ENCODE data around the gene PHIP. TPM values are rescaled to one million over a fixed set of nuclear protein-coding genes. Genes with fewer than 3 reads are reported as not detected.

Gene PHIP
- total RNA-seq, 1 donor from 2014 or later, result 29.6 TPM

DNA sequence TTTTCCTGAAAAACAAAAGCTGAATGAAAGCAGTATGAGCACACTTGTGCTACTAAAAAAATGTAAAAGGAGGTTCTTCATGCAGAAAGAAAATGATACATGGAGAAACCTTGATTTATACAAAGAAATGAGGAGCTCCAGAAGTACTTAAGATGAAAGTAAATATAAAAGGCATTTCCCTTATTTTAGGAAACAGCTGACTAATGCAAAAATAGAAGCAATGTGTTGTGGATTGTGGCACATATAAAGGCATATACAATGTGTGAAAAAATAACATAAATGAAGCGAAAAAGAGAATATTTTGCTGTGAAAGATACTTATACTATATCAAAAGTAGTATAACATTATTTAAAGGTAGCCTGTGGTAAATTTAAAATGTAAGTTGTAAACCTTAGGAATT, 41.2 kb upstream of the PHIP start:
- H3K9me3 Mint-ChIP-seq (ENCODE audit: unreplicated experiment), result no peaks in the 10 kb centered on the region
- Histone ChIP-seq H3K36me3 (ENCODE audit: insufficient read depth, low read length) (no peaks in the 10 kb centered on the region), H3K79me2 (ENCODE audit: insufficient read depth, low read length) (no peaks in the 10 kb centered on the region), H2AFZ (ENCODE audit: low read depth, low read length) (no peak overlapping the region), H3K27ac (ENCODE audit: low read depth, low read length) (no peak overlapping the region), H3K4me1 (ENCODE audit: insufficient read depth, low read length) (no peaks in the 10 kb centered on the region), H3K9me3 (ENCODE audit: insufficient read depth, low read depth, low read length) (no peaks in the 10 kb centered on the region), H3K27me3 (ENCODE audit: insufficient read depth, low read length) (no peaks in the 10 kb centered on the region), H3K4me2 (ENCODE audit: low read length) (no peak overlapping the region), H4K20me1 (ENCODE audit: insufficient read depth, low read length) (no peaks in the 10 kb centered on the region), H3K9ac (ENCODE audit: low read length) (no peak overlapping the region), H3K4me3 (ENCODE audit: insufficient read depth, low read depth, low read length) (no peak overlapping the region)
- no peak overlapping the region for H3K27ac Mint-ChIP-seq (ENCODE audit: unreplicated experiment)
- FAIRE-seq (no peak), DNase-seq (ENCODE audit: low read depth) (no peak)
- H3K4me3 Mint-ChIP-seq (ENCODE audit: unreplicated experiment), result no peak overlapping the region
- no peaks in the 10 kb centered on the region for H3K27me3 Mint-ChIP-seq (ENCODE audit: low read depth, unreplicated experiment)
- peaks cover 7% of the 10 kb centered on the region for H3K4me1 Mint-ChIP-seq (ENCODE audit: low read depth, unreplicated experiment)
- no peaks in the 10 kb centered on the region for H3K36me3 Mint-ChIP-seq (ENCODE audit: low read depth, unreplicated experiment)
- TF ChIP-seq CTCF (IDR thresholded peaks at IDR 0.05; ENCODE audit: insufficient read depth, low read depth, low read length), result no peak
- TF ChIP-seq EZH2 (IDR thresholded peaks at IDR 0.05; ENCODE audit: insufficient read depth, low read length), result no peak

DNA sequence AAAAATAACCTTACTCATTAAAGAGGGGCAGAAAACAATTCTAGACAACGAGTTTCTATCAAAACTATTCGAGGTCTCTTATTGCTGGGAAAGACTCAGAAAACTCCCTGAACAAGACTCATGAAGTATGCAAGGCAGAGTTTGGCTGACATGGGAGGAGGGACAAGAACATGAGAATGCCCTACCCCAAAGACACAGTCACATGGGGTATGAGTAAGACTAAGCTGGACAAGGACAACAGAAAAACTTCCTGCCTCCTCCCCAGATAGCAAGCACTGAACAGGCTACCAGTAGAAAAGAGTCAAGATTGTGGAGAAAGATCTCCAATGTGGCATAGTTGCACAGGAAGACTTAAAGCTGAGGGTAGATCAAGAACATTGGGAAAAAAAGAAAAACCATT, 39.7 kb upstream of the PHIP start:
- no peaks in the 10 kb centered on the region for H3K36me3 Mint-ChIP-seq (ENCODE audit: low read depth, unreplicated experiment)
- H3K9me3 Mint-ChIP-seq (ENCODE audit: unreplicated experiment), result no peaks in the 10 kb centered on the region
- Histone ChIP-seq H3K27ac (ENCODE audit: low read depth, low read length) (no peak overlapping the region), H2AFZ (ENCODE audit: low read depth, low read length) (no peak overlapping the region), H3K27me3 (ENCODE audit: insufficient read depth, low read length) (no peaks in the 10 kb centered on the region), H3K9me3 (ENCODE audit: insufficient read depth, low read depth, low read length) (no peaks in the 10 kb centered on the region), H3K9ac (ENCODE audit: low read length) (no peak overlapping the region), H3K36me3 (ENCODE audit: insufficient read depth, low read length) (no peaks in the 10 kb centered on the region), H3K4me2 (ENCODE audit: low read length) (no peak overlapping the region), H3K4me1 (ENCODE audit: insufficient read depth, low read length) (no peaks in the 10 kb centered on the region), H3K79me2 (ENCODE audit: insufficient read depth, low read length) (no peaks in the 10 kb centered on the region), H4K20me1 (ENCODE audit: insufficient read depth, low read length) (no peaks in the 10 kb centered on the region), H3K4me3 (ENCODE audit: insufficient read depth, low read depth, low read length) (no peak overlapping the region)
- no peak overlapping the region for H3K4me3 Mint-ChIP-seq (ENCODE audit: unreplicated experiment)
- DNase-seq (ENCODE audit: low read depth) (no peak), FAIRE-seq (no peak)
- TF ChIP-seq CTCF (IDR thresholded peaks at IDR 0.05; ENCODE audit: insufficient read depth, low read depth, low read length) (no peak), EZH2 (IDR thresholded peaks at IDR 0.05; ENCODE audit: insufficient read depth, low read length) (no peak)
- no peaks in the 10 kb centered on the region for H3K27me3 Mint-ChIP-seq (ENCODE audit: low read depth, unreplicated experiment)
- peaks cover 7% of the 10 kb centered on the region for H3K4me1 Mint-ChIP-seq (ENCODE audit: low read depth, unreplicated experiment)
- no peak overlapping the region for H3K27ac Mint-ChIP-seq (ENCODE audit: unreplicated experiment)

DNA sequence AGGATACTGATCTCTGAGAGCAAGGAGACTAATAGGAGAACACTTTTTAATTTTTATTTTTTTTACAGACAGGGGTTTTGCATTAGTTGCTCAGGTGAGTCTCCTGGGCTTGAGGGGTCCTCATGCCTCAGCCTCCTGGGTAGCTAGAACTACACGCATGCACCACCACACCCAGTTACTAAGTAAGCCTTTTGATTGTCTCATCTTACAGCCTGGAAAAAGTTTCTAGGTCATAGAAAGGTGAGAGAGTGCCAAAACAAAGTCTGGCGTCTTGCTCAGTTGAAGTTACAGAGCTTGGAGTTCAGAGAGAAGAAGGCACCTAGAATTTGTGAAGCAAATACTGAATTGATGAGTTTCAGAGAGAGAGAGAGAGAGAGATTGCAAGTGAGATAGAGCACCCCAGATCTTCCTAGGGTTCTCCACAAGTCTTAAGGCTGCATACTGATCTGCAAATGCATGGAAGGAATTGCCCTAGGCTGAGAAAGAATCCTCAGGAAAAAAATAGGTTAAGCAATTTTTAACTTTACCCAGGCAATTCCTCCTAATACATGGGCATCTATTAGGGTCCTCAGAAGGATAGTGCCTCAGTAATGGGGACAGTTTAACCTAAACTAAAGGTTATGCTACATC, 37.6 kb upstream of the PHIP start:
- no peak overlapping the region for H3K9ac ChIP-seq (ENCODE audit: low read length)
- no peak overlapping the region for H2AFZ ChIP-seq (ENCODE audit: low read depth, low read length)
- peaks cover 7% of the 10 kb centered on the region for H3K4me1 Mint-ChIP-seq (ENCODE audit: low read depth, unreplicated experiment)

More for the DNA sequence above, 37.6 kb upstream of the PHIP start:
- FAIRE-seq (no peak), DNase-seq (ENCODE audit: low read depth) (no peak)
- Histone ChIP-seq H3K4me1 (ENCODE audit: insufficient read depth, low read length) (no peaks in the 10 kb centered on the region), H4K20me1 (ENCODE audit: insufficient read depth, low read length) (no peaks in the 10 kb centered on the region), H3K9me3 (ENCODE audit: insufficient read depth, low read depth, low read length) (no peaks in the 10 kb centered on the region), H3K27me3 (ENCODE audit: insufficient read depth, low read length) (no peaks in the 10 kb centered on the region), H3K79me2 (ENCODE audit: insufficient read depth, low read length) (no peaks in the 10 kb centered on the region), H3K4me3 (ENCODE audit: insufficient read depth, low read depth, low read length) (no peak overlapping the region), H3K4me2 (ENCODE audit: low read length) (no peak overlapping the region), H3K36me3 (ENCODE audit: insufficient read depth, low read length) (no peaks in the 10 kb centered on the region), H3K27ac (ENCODE audit: low read depth, low read length) (no peak overlapping the region)
- H3K9me3 Mint-ChIP-seq (ENCODE audit: unreplicated experiment), result no peaks in the 10 kb centered on the region
- TF ChIP-seq EZH2 (IDR thresholded peaks at IDR 0.05; ENCODE audit: insufficient read depth, low read length) (no peak), CTCF (IDR thresholded peaks at IDR 0.05; ENCODE audit: insufficient read depth, low read depth, low read length) (no peak)
- no peak overlapping the region for H3K27ac Mint-ChIP-seq (ENCODE audit: unreplicated experiment)
- H3K4me3 Mint-ChIP-seq (ENCODE audit: unreplicated experiment), result no peak overlapping the region
- H3K27me3 Mint-ChIP-seq (ENCODE audit: low read depth, unreplicated experiment), result no peaks in the 10 kb centered on the region
- H3K36me3 Mint-ChIP-seq (ENCODE audit: low read depth, unreplicated experiment), result no peaks in the 10 kb centered on the region

Data from astrocyte (in vitro differentiated cells and primary cell).